ENCODE data around the gene ZFYVE28.

DNA sequence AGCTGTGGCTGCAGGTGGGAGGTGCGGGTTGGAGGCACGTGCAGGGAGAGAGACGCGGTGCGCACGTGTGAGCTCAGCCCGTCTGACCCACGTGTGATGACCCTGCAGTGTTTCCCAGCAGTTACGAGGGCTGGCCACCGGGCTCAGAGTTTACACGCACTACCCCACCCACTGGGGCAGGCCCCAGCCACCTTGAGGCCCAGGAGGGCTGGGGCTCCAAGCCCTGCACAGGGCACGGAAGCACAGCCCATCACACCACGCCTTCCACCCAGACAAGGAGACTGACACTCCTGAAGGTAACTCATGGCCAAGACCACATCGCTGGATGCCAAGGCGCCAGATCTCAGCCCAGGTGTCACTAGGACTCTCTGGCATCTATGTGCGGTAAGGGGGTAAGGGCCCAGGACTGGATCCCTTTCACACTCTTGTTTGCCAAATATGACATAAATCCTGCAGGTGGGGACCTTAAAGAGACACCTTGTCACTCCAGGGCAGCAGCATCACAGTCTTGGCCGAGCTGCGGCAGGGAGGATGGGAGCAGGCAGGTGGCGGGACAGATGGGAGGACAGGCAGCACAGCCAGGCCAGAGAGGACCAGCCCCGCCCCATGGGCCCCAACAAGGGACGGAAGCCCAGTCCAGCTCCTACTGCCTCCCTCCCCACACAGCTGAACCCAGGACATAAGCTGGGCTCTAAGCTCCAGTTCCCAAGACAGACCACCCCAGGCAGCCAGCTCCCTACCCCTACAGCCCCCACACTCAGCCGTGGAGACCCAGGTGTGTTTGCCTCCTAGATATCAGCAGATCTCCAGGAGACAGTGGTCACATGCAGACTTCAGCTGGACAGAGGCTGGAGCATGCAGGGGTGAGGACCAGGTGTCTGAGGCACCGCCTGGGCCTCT, 56.8 kb downstream of the ZFYVE28 start:
- TF ChIP-seq, protein P1, sequence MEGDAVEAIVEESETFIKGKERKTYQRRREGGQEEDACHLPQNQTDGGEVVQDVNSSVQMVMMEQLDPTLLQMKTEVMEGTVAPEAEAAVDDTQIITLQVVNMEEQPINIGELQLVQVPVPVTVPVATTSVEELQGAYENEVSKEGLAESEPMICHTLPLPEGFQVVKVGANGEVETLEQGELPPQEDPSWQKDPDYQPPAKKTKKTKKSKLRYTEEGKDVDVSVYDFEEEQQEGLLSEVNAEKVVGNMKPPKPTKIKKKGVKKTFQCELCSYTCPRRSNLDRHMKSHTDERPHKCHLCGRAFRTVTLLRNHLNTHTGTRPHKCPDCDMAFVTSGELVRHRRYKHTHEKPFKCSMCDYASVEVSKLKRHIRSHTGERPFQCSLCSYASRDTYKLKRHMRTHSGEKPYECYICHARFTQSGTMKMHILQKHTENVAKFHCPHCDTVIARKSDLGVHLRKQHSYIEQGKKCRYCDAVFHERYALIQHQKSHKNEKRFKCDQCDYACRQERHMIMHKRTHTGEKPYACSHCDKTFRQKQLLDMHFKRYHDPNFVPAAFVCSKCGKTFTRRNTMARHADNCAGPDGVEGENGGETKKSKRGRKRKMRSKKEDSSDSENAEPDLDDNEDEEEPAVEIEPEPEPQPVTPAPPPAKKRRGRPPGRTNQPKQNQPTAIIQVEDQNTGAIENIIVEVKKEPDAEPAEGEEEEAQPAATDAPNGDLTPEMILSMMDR (IDR thresholded peaks at IDR 0.05) = no peak
- TF ChIP-seq POLR2A (IDR thresholded peaks at IDR 0.05) (no peak), POLR2AphosphoS5 (IDR thresholded peaks at IDR 0.05) (no peak), EP300 (IDR thresholded peaks at IDR 0.05; ENCODE audit: low read depth) (no peak)
